ENCODE results near the gene NEGR1. TPM values are rescaled to one million over a fixed set of nuclear protein-coding genes. Genes with fewer than 3 reads are reported as not detected.

Gene NEGR1
- total and polyA plus RNA-seq, 2 experiments from 2014 or later: 0.57 to 0.94 TPM

- Mint-ChIP-seq H3K4me3 (no peak overlapping the region), H3K36me3 (ENCODE audit: low read depth) (no peaks in the 10 kb centered on the region)
- no peak for ATAC-seq
Observed at GRCh38 chr1:71635568-71635967, 646.8 kb downstream of the NEGR1 start.

More at GRCh38 chr1:71635568-71635967, 646.8 kb downstream of the NEGR1 start:
- no peaks in the 10 kb centered on the region for H3K27me3 ChIP-seq (ENCODE audit: insufficient read depth)
- no peaks in the 10 kb centered on the region for H4K20me1 ChIP-seq (replicated peaks; ENCODE audit: insufficient read depth)
- no peaks in the 10 kb centered on the region for H3K4me1 ChIP-seq (ENCODE audit: insufficient read depth)
- H3K27ac ChIP-seq (ENCODE audit: low read depth): no peak overlapping the region
- Mint-ChIP-seq H3K27me3 (ENCODE audit: insufficient read depth, low read depth, poor library complexity) (no peaks in the 10 kb centered on the region), H3K27ac (no peak overlapping the region), H3K4me1 (peaks cover 4% of the 10 kb centered on the region; the same call in 2 of the 3 replicates), H3K9me3 (no peaks in the 10 kb centered on the region)
- H3K4me3 ChIP-seq: no peak overlapping the region
- H2AFZ ChIP-seq: no peak overlapping the region
- H3K4me2 ChIP-seq: no peak overlapping the region
- no peaks in the 10 kb centered on the region for H3K79me2 ChIP-seq (replicated peaks; ENCODE audit: insufficient read depth)
- H3F3A ChIP-seq (replicated peaks; ENCODE audit: low read depth): no peaks in the 10 kb centered on the region
- no peak for TF ChIP-seq ZNF331 (CRISPR knock-in tag; IDR thresholded peaks at IDR 0.05; ENCODE audit: low read depth)
- TF ChIP-seq CREB1 (CRISPR knock-in tag; IDR thresholded peaks at IDR 0.05; ENCODE audit: low read depth): no peak
- no peak for TF ChIP-seq EZH2phosphoT487 (IDR thresholded peaks at IDR 0.05; ENCODE audit: unreplicated experiment)
- TF ChIP-seq JUNB (IDR thresholded peaks at IDR 0.05; ENCODE audit: unreplicated experiment): no peak
- no peak for TF ChIP-seq ZNF462 (CRISPR knock-in tag; IDR thresholded peaks at IDR 0.05)
- TF ChIP-seq REST (IDR thresholded peaks at IDR 0.05; ENCODE audit: unreplicated experiment): no peak
- TF ChIP-seq STAT1 (IDR thresholded peaks at IDR 0.05; ENCODE audit: unreplicated experiment): no peak
- TF ChIP-seq POLR2AphosphoS5 (IDR thresholded peaks at IDR 0.05; ENCODE audit: low read depth): no peak
- TF ChIP-seq CTCF (conservative IDR thresholded peaks at IDR 0.05; ENCODE audit: low read depth in 2 of 2): no peak
- DNase-seq (ENCODE audit: low spot score): no peak
- no peaks in the 10 kb centered on the region for H3K9me2 ChIP-seq (ENCODE audit: insufficient read depth)
- H3K36me3 ChIP-seq (ENCODE audit: insufficient read depth): no peaks in the 10 kb centered on the region

Data from GM23338 (cell line).